Natural killer cell (primary cell): ENCODE results near the gene RAPGEF2. TPM values are rescaled to one million over a fixed set of nuclear protein-coding genes. Genes with fewer than 3 reads are reported as not detected.
"Not testable (repeated sequence)": the region's sequence is repeated elsewhere in the genome, so short reads cannot be mapped to it uniquely, and the experiment has no call there.

Experiments used
- ATAC-seq, 3 donors: fragments of 150-1000 bp in 2 of 3; fragments of 200-7000 bp in 1 of 3; cut with Tn5 transposase; 1 replicate in 1 of 3; 2 replicates in 2 of 3; pipeline ENCODE4 v1.10.0; 2021; ENCODE audit warnings: mild to moderate bottlenecking in 2 of 3, moderate library complexity in 2 of 3
- DNase-seq, 2 donors: peaks; one replicate each; pipeline versions ENCODE4 v3.0.0 to v3.0.0-alpha.2; 2013 to 2021; ENCODE audit warnings: mixed read lengths in 1 of 2
- H3K27ac ChIP-seq: one replicate; pipeline ENCODE4 v1.5.1; 2013; ENCODE audit warnings: mild to moderate bottlenecking, low read length
- H3K27me3 ChIP-seq: one replicate; pipeline ENCODE4 v1.6.1; 2013; ENCODE audit warnings: low read length; ENCODE audit not compliant: control insufficient read depth, insufficient read depth
- H3K36me3 ChIP-seq: one replicate; pipeline ENCODE4 v1.6.1; 2013; ENCODE audit warnings: low read length; ENCODE audit not compliant: control insufficient read depth, insufficient read depth
- H3K4me1 ChIP-seq: one replicate; pipeline ENCODE4 v1.6.1; 2013; ENCODE audit warnings: low read length; ENCODE audit not compliant: control insufficient read depth, insufficient read depth
- H3K4me3 ChIP-seq: one replicate; pipeline ENCODE4 v1.5.1; 2013; ENCODE audit warnings: low read length
- H3K9me3 ChIP-seq: one replicate; pipeline ENCODE4 v1.6.1; 2013; ENCODE audit warnings: low read length; ENCODE audit not compliant: control insufficient read depth, insufficient read depth
- H3K27ac Mint-ChIP-seq, 2 donors: one replicate each; pipeline ENCODE4 v1.8.0; 2022; ENCODE audit warnings: mild to moderate bottlenecking in 2 of 2, mixed read lengths in 2 of 2, moderate library complexity in 1 of 2
- H3K27me3 Mint-ChIP-seq, 2 donors: one replicate each; pipeline ENCODE4 v1.8.0; 2022; ENCODE audit warnings: low read depth in 2 of 2, mixed read lengths in 2 of 2
- H3K36me3 Mint-ChIP-seq: one replicate; pipeline ENCODE4 v1.8.0; 2022; ENCODE audit warnings: mixed read lengths
- H3K4me1 Mint-ChIP-seq, 2 donors: one replicate each; pipeline ENCODE4 v1.8.0; 2022; ENCODE audit warnings: mixed read lengths in 2 of 2
- H3K4me3 Mint-ChIP-seq: one replicate; pipeline ENCODE4 v1.8.0; 2022; ENCODE audit warnings: mild to moderate bottlenecking, moderate library complexity, mixed read lengths
- H3K9me3 Mint-ChIP-seq, 2 donors: one replicate each; pipeline ENCODE4 v1.8.0; 2022; ENCODE audit warnings: mixed read lengths in 2 of 2
- WGBS: methylation state at CpG from one replicate; pipeline ENCODE4 v1.1.7; 2013; ENCODE audit warnings: missing lambda C conversion rate; ENCODE audit not compliant: insufficient coverage; 5-methylcytosine and 5-hydroxymethylcytosine counted together
- intact Hi-C: fragments of 100-400 bp; cut with micrococcal nuclease; formaldehyde crosslinking; loops from one replicate; pipeline ENCODE4 v1.14.2; 2022
- total RNA-seq, 4 donors: library from RNA; stranded (reverse); fragments of 120-200 nt in 1 of 4; gene quantifications; one replicate each; pipeline versions ENCODE4 v1.2.3 to v1.2.4, GENCODE V29; 2013 to 2022
- TF ChIP-seq, protein P1 (sequence below): fragments of 200-600 bp; IDR thresholded peaks from one replicate; pipeline ENCODE4 v1.8.0; 2022; ENCODE audit warnings: antibody characterized with exemption

Gene RAPGEF2
- total RNA-seq, 3 donors from 2014 or later (not counting 1 experiment from before 2014, with no cell fraction given): 21.9 to 55.6 (median 27.6) TPM

DNA sequence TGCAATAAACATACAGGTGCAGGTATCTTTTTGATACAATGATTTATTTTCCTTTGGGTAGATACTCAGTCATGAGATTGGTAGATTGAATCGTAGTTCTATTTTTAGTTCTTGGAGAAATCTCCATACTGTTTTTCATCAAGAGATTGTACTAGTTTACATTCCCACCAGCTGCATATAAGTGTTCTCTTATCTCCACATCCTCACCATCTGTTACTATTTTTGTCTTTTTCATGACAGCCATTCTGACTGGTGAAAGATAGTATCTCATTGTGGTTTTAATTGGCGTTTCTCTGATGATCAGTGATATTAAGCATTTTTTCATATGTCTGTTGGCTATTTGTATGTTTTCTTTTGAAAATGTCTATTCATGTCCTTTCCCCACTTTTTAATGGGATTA, 202.2 kb downstream of the RAPGEF2 start:
- 43% methylated on average over 1 of the region's 2 CpGs for WGBS
- H3K4me3 ChIP-seq: no peak overlapping the region
- TF ChIP-seq, protein P1, sequence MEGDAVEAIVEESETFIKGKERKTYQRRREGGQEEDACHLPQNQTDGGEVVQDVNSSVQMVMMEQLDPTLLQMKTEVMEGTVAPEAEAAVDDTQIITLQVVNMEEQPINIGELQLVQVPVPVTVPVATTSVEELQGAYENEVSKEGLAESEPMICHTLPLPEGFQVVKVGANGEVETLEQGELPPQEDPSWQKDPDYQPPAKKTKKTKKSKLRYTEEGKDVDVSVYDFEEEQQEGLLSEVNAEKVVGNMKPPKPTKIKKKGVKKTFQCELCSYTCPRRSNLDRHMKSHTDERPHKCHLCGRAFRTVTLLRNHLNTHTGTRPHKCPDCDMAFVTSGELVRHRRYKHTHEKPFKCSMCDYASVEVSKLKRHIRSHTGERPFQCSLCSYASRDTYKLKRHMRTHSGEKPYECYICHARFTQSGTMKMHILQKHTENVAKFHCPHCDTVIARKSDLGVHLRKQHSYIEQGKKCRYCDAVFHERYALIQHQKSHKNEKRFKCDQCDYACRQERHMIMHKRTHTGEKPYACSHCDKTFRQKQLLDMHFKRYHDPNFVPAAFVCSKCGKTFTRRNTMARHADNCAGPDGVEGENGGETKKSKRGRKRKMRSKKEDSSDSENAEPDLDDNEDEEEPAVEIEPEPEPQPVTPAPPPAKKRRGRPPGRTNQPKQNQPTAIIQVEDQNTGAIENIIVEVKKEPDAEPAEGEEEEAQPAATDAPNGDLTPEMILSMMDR: no peak
- peaks cover 5 to 11% of the 10 kb centered on the region in 2 donors for H3K4me1 Mint-ChIP-seq
- no peaks in the 10 kb centered on the region for H3K36me3 Mint-ChIP-seq
- H3K36me3 ChIP-seq: no peaks in the 10 kb centered on the region
- H3K9me3 ChIP-seq: no peaks in the 10 kb centered on the region
- H3K27me3 ChIP-seq: no peaks in the 10 kb centered on the region
- DNase-seq (no peak), ATAC-seq (no peak)
- intact Hi-C loops: no loop called here
- H3K27ac ChIP-seq: no peak overlapping the region
- no peak overlapping the region for H3K4me3 Mint-ChIP-seq
- H3K27ac Mint-ChIP-seq: no peak overlapping the region
- H3K9me3 Mint-ChIP-seq: no peaks in the 10 kb centered on the region
- H3K27me3 Mint-ChIP-seq: no peaks in the 10 kb centered on the region
- H3K4me1 ChIP-seq: no peaks in the 10 kb centered on the region

DNA sequence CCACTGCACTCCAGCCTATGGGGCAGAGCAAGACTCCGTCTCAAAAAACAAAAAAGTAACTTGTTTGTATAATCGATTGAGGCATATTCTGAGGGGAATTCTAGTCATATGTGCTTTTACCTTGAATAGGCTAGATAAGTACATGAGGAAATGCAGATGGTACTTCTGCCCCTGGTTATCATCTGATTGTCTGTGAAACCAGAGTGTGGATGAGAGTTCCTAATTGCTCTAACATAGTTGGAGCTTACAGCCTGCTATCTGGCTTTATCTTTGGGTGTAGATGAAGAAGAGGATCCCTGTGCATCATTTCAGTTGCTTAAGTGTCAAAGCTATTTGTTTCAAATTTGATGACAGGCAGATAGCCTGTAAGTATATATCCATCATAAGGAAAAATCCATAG, 205.1 kb downstream of the RAPGEF2 start:
- no peak overlapping the region for H3K4me3 Mint-ChIP-seq

DNA sequence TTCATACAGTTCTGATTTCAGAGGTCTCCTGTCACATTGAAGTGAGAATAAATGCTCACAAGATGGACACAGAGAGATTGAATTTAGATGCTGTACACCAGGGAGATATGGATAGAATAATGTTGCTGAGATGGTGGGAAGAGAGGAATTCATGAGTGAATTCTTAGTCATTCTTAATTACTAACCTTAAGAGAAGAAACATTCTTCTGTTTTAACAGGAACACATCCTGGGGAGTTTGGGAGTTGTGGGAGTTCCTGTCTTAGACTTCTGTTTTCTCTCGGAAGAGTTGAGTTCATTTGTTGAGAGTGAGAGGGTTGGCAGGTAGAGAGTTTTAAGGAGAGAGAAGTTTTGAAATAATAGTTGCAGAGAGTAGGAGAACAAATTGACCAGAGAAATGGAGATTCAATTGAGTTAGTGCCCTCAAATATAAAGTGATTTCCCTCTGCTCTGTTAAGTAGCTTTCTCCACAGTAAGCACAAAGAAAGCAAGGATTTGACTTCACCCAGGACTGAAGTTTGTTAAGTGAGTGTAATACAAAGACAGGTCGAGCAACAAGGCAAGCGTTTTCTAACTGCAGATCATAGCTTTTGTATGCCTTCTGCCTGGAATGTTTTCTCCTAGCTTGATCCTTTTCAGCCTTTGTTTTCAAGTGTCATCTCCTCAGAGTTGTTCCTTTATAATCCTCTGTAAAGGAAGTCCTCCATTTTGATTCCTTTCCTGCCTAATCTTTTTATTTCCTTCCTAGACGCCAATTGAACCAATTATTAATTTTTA, 205.9 kb downstream of the RAPGEF2 start:
- Mint-ChIP-seq H3K9me3 (no peaks in the 10 kb centered on the region), H3K4me3 (no peak overlapping the region), H3K27ac (no peak overlapping the region), H3K36me3 (no peaks in the 10 kb centered on the region), H3K4me1 (peaks cover 13 to 20% of the 10 kb centered on the region in 2 donors), H3K27me3 (no peaks in the 10 kb centered on the region)
- TF ChIP-seq, protein P1: no peak
- DNase-seq: no peak
- no peaks in the 10 kb centered on the region for H3K27me3 ChIP-seq
- H3K27ac ChIP-seq: no peak overlapping the region
- H3K4me3 ChIP-seq: no peak overlapping the region
- 95% methylated on average over 4 of the region's 4 CpGs for WGBS
- ATAC-seq: no peak
- H3K4me1 ChIP-seq: peaks cover 2% of the 10 kb centered on the region
- no peaks in the 10 kb centered on the region for H3K36me3 ChIP-seq
- intact Hi-C loops: no loop called here
- H3K9me3 ChIP-seq: no peaks in the 10 kb centered on the region

More for the DNA sequence above, 205.1 kb downstream of the RAPGEF2 start:
- TF ChIP-seq, protein P1: no peak
- Mint-ChIP-seq H3K36me3 (no peaks in the 10 kb centered on the region), H3K27ac (no peak overlapping the region), H3K27me3 (no peaks in the 10 kb centered on the region), H3K4me1 (peaks cover 13 to 19% of the 10 kb centered on the region in 2 donors), H3K9me3 (no peaks in the 10 kb centered on the region)
- Histone ChIP-seq H3K36me3 (no peaks in the 10 kb centered on the region), H3K27ac (no peak overlapping the region), H3K4me1 (peaks cover 2% of the 10 kb centered on the region), H3K9me3 (no peaks in the 10 kb centered on the region), H3K27me3 (no peaks in the 10 kb centered on the region), H3K4me3 (no peak overlapping the region)
- intact Hi-C loops: no loop called here
- WGBS: 100% methylated on average over 2 of the region's 2 CpGs
- no peak for DNase-seq
- no peak for ATAC-seq

DNA sequence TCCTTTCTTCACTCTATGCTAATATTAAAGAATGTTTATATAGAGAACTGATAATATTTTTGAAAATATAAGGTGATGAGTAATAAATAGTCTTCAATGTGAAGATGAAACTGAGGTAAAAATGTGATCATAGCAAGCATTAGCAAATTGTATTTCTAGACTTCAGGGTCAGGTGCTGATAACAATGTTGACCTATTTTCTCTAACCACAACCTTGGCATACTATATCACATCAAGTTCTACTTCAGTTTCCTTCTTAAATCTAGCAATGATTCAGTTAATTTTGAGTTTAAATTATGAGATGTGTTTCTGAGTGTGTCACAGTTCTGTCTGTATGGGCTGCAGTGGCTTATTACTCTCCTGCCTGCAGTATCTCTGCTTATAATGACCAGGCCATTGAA, 209.4 kb downstream of the RAPGEF2 start:
- Mint-ChIP-seq H3K27ac (peak overlapping the region in 1 of 2 donors; percentile 17), H3K27me3 (no peaks in the 10 kb centered on the region), H3K4me1 (peaks cover 8% of the 10 kb centered on the region in 2 donors), H3K9me3 (no peaks in the 10 kb centered on the region), H3K4me3 (no peak overlapping the region), H3K36me3 (no peaks in the 10 kb centered on the region)
- DNase-seq (no peak), ATAC-seq (peak in 2 of 3 donors; percentile 38 to 56)
- TF ChIP-seq, protein P1: no peak
- Histone ChIP-seq H3K36me3 (peaks cover 8% of the 10 kb centered on the region), H3K4me3 (no peak overlapping the region), H3K27ac (no peak overlapping the region), H3K27me3 (no peaks in the 10 kb centered on the region), H3K4me1 (peaks cover 2% of the 10 kb centered on the region), H3K9me3 (no peaks in the 10 kb centered on the region)
- intact Hi-C loops: no loop called here

DNA sequence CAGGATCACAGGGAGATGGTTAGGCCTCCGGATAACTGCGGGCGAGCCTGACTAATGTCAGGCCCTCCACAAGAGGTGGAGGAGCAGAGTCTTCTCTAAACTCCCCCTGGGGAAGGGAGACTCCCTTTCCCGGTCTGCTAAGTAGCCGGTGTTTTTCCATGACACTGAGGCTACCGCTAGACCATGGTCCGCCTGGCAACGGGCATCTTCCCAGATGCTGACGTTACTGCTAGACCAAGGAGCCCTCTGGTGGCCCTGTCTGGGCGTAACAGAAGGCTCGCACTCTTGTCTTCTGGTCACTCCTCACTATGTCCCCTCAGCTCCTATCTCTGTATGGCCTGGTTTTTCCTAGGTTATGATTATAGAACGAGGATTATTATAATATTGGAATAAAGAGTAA, 213.0 kb downstream of the RAPGEF2 start:
- H3K4me3 ChIP-seq, H3K27ac Mint-ChIP-seq, DNase-seq, intact Hi-C loops, H3K4me3 Mint-ChIP-seq, H3K9me3 Mint-ChIP-seq, H3K36me3 ChIP-seq, H3K4me1 Mint-ChIP-seq, H3K27me3 Mint-ChIP-seq, H3K27ac ChIP-seq, H3K36me3 Mint-ChIP-seq, H3K9me3 ChIP-seq, ATAC-seq, H3K4me1 ChIP-seq, H3K27me3 ChIP-seq: not testable (repeated sequence)
- WGBS: 93% methylated on average over 11 of the region's 12 CpGs
